ENCODE measurements around the gene DEPDC1B.
"Not testable (repeated sequence)": the region's sequence is repeated elsewhere in the genome, so short reads cannot be mapped to it uniquely, and the experiment has no call there.

DEPDC1B gene

GRCh38 chr5:60638300-60638699 is 61.7 kb downstream of the DEPDC1B start:
- DNase-seq: no peak

- no peak for DNase-seq
Observed at GRCh38 chr5:60636644-60637043, 63.3 kb downstream of the DEPDC1B start.

- DNase-seq: no peak
Observed at GRCh38 chr5:60636001-60636400, 64.0 kb downstream of the DEPDC1B start.

- DNase-seq: no peak
Observed at GRCh38 chr5:60634051-60634450, 65.9 kb downstream of the DEPDC1B start.

GRCh38 chr5:60633341-60633740 is 66.6 kb downstream of the DEPDC1B start:
- DNase-seq: no peak

- DNase-seq: no peak
Observed at GRCh38 chr5:60632153-60632552, 67.8 kb downstream of the DEPDC1B start.

GRCh38 chr5:60630836-60631235 is 69.1 kb downstream of the DEPDC1B start:
- no peak for DNase-seq

GRCh38 chr5:60630179-60630578 is 69.8 kb downstream of the DEPDC1B start:
- DNase-seq: no peak

GRCh38 chr5:60624875-60625274 is 75.1 kb downstream of the DEPDC1B start:
- DNase-seq: not testable (repeated sequence)

GRCh38 chr5:60620752-60621151 is 79.2 kb downstream of the DEPDC1B start:
- DNase-seq: not testable (repeated sequence)

GRCh38 chr5:60613826-60614225 is 86.1 kb downstream of the DEPDC1B start:
- no peak for DNase-seq

GRCh38 chr5:60611099-60611740 is 88.7 kb downstream of the DEPDC1B start:
- no peak for DNase-seq

- no peak for DNase-seq
Observed at GRCh38 chr5:60604771-60605170, 95.2 kb downstream of the DEPDC1B start.

GRCh38 chr5:60598424-60598823 is 101.5 kb downstream of the DEPDC1B start:
- no peak for DNase-seq

- DNase-seq: no peak
Observed at GRCh38 chr5:60597572-60598320, 102.2 kb downstream of the DEPDC1B start.

GRCh38 chr5:60594715-60595477 is 105.1 kb downstream of the DEPDC1B start:
- no peak for DNase-seq

- no peak for DNase-seq
Observed at GRCh38 chr5:60590172-60590571, 109.8 kb downstream of the DEPDC1B start.

- not testable (repeated sequence) for DNase-seq
Observed at GRCh38 chr5:60587312-60587711, 112.7 kb downstream of the DEPDC1B start.

GRCh38 chr5:60586307-60586901 is 113.6 kb downstream of the DEPDC1B start:
- no peak for DNase-seq

GRCh38 chr5:60585618-60586017 is 114.3 kb downstream of the DEPDC1B start:
- no peak for DNase-seq

- no peak for DNase-seq
Observed at GRCh38 chr5:60584304-60584703, 115.7 kb downstream of the DEPDC1B start.

GRCh38 chr5:60583616-60584015 is 116.3 kb downstream of the DEPDC1B start:
- DNase-seq: no peak

- DNase-seq: no peak
Observed at GRCh38 chr5:60578315-60578714, 121.7 kb downstream of the DEPDC1B start.

Data from effector CD8-positive, alpha-beta T cell (primary cell).